ENCODE data around the gene SCP2D1. TPM values are rescaled to one million over a fixed set of nuclear protein-coding genes. Genes with fewer than 3 reads are reported as not detected.

SCP2D1 gene
- total RNA-seq, 2 donors from 2014 or later, result not detected

GRCh38 chr20:18857640-18858039, 44.1 kb downstream of the SCP2D1 start:
- Mint-ChIP-seq H3K4me1 (ENCODE audit: low read depth) (no peaks in the 10 kb centered on the region), H3K27me3 (ENCODE audit: low read depth) (peaks cover 15% of the 10 kb centered on the region), H3K9me3 (peaks cover 7 to 9% of the 10 kb centered on the region in 2 donors), H3K27ac (no peak overlapping the region), H3K36me3 (ENCODE audit: insufficient read depth in 2 of 2) (peaks cover 0 to 5% of the 10 kb centered on the region in 2 donors), H3K4me3 (no peak overlapping the region)
- no peak for ATAC-seq (replicated peaks in 1 of 2)
- no peak for DNase-seq

DNA sequence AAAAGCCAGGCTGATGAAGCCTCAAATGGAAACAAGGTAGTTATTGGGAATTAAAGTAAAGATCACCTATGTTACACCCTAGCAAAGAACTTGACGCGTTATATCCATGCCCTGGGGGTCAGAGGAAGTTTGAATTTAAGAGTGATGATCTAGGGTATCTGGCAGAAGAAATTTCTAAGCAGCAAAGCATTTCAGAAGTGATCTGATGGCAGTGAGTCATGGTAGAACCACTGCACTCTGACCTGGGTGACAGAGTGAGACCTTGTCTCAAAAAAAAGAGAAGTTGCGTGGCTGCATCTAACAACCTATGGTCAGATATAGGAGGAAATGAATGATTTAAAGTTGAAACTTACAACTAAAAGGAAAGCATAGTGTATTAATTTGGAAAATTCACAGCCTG, 45.2 kb downstream of the SCP2D1 start:
- H3K4me3 Mint-ChIP-seq, result no peak overlapping the region
- H3K27ac Mint-ChIP-seq, result no peak overlapping the region
- H3K4me1 Mint-ChIP-seq (ENCODE audit: low read depth), result no peaks in the 10 kb centered on the region
- H3K27me3 Mint-ChIP-seq (ENCODE audit: low read depth), result peaks cover 6% of the 10 kb centered on the region
- H3K9me3 Mint-ChIP-seq, result peaks cover 10% of the 10 kb centered on the region in 2 donors
- no peak for DNase-seq
- H3K36me3 Mint-ChIP-seq (ENCODE audit: insufficient read depth in 2 of 2), result peaks cover 0 to 5% of the 10 kb centered on the region in 2 donors
- no peak for ATAC-seq (replicated peaks in 1 of 2)

Other genes with a start within 250 kb of the SCP2D1 start
- 10 to 100 TPM; 84.3 to 87.7 TPM for gene SMIM26, start 246.4 kb upstream of the SCP2D1 start, total RNA-seq
- 10 to 100 TPM; 46.1 to 47.6 TPM for gene DTD1, start 225.7 kb upstream of the SCP2D1 start, total RNA-seq

Measured in activated T-cell treated with anti-CD3 and anti-CD28 coated beads, Interleukin-2, amount 50 U/mL, for 72 hours (primary cell).